Muscle of arm (tissue), 12 donors: ENCODE data around the gene CCDC148. TPM values are rescaled to one million over a fixed set of nuclear protein-coding genes. Genes with fewer than 3 reads are reported as not detected.

Experiments used
- DNase-seq: peaks from one replicate; pipeline ENCODE4 v3.0.0-alpha.2; 2013
- polyA plus RNA-seq, 12 donors: library from polyadenylated mRNA; unstranded; fragments of 120-200 nt; gene quantifications; one replicate each; pipeline ENCODE4 v1.2.1, GENCODE V29; 2013; ENCODE audit not compliant: insufficient read length in 12 of 12

The CCDC148 gene
- polyA plus RNA-seq, 12 donors = 0.23 to 1.1 (median 0.51) TPM; not detected in 2

DNA sequence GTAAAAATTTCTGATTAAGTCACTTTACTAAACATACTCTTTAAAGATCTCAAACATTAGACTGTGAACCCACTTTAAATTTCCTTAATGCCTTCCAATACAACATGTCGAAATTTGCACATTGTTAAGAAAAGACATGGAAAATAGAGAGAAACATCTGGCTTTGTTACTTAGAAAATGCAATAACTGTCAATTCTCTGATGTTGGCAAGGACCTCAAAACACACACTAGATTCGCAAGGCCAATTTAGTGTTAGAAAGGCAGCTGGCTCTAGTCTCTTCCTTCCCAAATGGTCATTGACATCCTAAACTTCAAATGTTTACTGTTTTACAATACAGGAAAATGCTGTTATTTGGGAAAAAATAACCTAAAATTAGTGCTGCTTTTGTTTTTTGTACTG lies 244.3 kb downstream of the CCDC148 start:
- DNase-seq = no peak

DNA sequence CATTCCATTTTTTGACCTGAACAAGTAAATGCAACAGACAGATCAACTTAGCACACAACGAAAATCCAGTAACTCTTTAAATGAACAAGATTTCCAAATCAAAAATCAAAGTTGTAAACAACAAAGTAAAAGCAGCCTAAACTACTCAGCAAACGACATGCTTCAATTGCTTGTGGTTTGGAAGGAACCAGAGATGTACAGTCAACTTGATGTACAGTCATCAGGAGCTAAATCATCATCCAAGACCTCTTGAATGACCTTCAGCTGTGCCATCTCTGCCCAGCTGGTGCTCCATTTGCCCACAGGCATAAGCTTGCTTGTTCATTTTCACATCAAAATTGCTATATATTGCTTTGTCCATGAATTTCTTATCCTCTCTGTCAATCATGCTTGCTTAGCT lies 245.1 kb downstream of the CCDC148 start:
- no peak for DNase-seq

DNA sequence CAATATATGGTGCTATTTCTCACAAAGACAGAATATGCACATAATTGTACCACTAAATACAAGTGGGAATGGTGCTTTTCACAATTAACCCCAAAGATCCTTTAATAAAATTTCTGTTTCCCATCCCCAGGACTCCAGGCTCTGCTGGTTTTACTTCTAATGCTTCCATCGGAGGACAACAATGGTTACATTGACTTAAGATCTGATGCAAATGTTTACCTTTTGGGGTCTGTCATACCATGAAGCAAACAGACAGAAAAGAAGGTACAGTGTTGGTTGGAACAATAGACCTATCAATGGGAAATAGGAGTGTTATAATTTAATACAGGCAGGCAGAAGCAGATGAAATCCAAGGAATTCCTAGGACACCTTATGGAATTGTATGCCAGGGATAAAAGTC lies 249.2 kb downstream of the CCDC148 start:
- DNase-seq = no peak

DNA sequence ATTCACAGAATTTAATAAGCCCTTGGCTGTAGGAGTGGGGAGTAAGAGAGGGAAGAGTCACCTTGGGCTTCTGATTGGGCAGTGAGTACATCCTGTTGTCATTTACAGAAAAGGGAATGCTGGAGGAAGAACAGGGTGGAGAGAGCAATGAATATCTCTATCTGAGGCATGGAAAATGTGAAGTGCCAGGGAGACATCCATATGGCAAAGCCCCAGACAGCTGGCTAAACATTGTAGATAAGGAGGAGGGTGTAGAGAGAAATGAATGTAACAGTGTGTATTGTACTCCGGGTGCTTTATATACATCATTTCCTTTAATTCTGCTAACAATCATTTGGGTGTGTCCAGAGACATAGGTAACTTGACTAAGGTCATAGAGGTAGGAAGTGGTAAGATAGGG lies 251.3 kb downstream of the CCDC148 start:
- DNase-seq = no peak

DNA sequence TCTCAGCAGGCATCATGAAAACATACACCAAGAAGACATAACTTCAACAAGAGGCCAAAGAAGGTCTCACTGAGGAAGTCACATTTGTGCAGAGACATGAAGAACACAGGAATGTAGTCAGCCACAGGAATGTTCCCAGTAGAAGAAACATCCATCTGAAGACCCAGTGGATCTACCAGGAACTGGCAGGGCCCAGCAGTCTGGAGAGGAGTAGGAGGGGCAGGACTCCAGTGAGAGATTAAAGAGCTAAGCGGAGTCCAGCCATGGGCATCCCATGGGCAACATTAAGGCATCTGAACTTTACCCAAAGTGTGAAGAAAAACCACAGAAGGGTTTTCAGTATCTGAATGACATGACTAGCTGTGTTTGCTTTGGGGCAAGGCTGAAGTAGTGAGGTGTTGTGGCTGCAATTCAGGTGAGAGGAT lies 251.8 kb downstream of the CCDC148 start:
- DNase-seq = no peak

DNA sequence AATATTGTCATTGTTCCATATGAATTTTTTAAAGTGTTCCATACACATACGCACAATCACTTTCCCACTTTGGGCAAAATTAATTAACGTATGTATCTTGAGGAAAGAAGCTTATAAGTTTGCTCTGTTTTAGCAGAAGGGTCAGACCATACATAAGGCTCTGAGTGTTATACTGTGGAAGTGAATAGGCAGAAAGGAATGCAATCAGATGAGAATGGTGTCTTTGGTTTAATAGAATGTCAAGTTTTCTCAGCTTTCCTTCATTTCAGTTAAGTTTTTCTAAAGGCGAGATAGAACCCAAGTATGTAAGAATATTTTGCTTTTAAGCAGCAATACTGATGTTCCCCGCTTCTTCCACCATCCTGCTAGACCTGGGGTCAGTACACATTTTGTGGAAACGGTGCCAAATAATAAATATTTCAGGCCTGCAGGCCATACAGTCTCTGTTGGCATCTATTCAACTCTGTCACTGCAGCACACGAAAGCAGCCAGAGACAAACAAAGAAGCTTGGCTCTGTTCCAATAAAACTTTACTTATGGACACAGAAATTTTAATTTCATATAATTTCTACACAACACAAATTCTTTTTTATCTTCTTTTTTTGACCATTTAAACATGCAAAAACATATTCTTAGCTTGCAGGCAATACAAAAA lies 254.3 kb downstream of the CCDC148 start:
- DNase-seq = no peak

DNA sequence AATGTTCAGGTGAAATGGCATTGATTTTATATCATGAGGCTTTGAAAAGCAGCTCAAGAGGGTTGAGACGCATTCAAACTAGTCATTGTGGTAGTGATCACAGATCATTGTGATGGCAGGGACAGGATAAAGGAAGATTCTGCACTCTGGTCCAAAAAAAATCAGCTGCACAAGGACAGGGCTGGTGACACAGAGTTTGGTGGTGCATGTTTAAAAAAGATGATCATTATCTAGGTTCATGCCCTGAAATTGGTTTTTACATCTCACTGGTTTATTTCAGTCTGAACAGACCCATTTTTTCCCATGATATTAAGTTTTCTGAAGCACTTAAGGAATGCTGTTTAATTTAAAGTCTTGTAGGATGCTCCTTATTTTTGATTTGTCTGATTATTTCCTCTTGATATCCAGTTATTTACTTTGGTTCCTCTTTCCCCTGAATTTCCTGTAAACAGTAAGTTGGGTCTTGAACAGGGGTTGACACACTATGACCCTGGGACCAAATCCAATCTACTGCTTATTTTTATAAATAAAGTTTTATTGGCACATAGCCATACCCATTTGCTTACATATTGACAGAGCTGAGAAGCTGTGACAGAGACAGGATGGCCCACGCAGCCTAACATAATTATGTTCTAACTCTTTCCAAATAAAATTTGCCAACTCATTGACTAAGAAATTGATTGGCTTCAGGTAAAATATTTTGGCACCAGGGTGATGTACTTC lies 256.5 kb downstream of the CCDC148 start:
- no peak for DNase-seq

DNA sequence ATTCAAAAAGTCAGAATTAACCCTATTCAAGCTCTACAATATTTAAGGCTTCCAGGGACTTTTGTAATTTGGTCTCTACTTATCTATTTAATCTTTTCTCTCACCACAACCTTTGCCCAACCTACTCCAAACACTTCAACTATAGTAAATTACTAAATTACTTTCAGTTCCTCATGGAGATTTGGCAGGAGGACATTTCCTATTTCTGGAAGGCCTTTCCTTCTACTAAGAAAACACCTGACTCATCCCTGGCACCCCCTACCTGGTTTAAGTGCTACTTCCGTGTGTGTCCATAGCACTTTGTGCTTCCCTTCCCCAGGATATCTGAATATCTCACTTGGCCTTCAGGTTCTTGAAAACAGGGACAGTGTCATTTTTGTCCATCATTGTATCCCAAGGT lies 258.6 kb downstream of the CCDC148 start:
- no peak for DNase-seq

DNA sequence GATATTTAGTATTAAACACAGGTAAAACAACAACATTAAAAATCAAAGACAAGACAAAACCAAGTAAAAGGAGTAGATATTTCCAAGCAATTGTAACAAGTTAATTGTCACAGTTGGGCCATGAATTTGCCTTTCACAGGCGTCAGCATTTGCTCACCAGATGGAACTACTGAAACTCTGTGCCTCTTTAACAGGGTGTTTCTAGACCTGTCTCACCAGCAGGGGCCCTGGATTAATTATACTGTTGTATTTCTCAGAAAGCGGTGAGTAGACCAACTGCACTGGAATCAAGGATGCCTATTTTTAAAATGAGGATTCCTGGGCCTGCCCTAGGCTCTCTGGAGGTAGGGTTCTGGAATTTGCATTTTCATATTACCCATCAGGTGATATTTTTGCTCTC lies 262.3 kb downstream of the CCDC148 start:
- DNase-seq = no peak

DNA sequence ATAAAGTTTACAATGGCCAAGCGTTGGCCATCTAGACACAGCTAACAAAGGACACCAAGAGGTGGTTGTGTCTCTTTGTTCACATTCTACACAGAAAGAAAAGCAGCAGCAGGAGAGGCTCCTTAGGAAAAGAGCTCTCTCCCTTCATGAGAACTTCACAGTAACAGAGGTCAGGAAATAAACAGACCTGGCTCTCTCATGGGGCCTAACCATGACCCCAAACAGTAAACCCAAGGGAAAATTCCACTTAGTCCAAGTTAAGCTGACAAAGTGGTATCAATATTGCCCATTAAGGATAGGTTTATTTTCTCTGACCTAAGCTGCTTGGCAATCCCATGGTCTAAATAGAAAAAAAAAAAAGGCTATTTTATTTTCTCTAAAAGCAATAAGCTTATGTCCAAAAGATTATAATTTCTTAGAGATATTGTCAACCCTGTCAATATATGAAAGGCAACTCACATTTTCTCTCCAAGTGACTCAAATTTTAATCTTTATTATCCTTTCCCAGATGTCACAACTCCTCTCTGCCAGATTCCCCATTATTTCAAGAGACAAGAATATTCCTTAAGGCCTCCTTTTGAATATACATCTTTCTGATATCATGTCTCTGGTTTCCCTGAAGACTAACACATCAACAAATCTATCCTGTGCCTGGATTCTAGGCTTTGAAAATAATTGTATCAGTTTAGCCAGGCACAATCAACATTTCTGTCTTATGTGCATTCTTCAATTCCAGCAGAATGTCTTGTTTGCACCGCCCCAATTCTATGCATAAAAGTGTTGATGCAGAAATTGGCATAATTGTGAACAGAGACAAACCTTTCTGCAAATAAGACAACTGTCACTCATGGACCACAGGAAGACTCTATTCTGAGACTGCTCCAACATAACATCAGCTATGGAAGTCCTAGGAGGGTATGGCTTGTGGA lies 263.8 kb downstream of the CCDC148 start:
- DNase-seq = no peak

DNA sequence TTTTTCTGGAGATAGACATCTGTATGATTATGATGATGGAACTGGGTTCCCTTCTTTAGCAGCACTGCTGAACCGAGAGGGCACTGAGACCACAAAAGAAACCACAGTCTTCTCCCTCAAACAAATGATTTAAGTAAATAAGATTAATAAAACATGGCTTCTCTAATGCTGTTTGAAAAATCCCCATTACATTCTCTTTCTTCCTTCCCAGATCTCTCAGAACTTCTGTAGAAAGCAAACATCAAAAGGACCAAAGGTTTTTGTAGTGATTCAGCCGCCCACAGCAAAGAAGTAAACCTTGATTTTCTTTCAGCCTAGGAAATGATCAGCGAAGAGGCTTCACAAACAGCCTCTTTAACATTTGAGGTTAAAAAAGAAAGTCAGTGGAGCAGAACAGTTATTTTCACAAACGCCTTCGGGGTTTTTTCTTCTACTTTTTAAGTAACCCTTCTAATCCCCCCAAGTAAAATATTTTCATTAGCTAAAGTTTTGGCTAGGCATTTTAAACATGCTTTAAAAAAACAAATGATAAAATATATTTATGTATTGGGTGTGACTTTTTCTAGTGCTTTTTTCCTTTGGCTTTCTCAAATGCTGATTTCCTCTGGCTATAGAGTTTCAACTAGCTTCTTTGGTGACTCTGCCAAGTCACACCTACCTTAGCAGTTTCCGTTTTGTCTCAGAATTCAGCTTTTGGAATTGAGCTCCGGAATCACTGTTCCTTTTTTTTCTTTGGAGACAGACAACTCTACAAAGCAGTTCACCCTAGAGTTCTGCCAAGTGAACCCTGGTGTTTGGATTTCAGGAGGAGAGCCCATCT lies 265.3 kb downstream of the CCDC148 start:
- DNase-seq = peak; percentile 41

DNA sequence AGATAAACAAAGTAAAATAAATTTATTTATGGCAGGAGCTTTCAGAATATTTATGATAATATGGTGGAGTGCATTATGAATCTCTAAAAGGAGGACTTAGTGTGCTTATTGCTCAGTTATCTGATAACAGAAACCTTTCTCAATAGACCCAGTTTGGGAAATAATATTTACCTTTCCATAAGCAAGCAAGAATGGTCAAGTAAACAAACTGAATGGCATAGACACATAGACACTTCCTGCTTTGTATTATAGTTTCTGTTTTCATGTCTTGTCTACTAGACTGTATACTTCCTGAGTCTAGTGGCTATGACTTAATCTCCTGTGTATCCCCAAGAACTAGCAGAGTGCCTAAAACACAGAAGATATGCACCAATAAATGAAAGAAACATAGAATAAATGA lies 267.0 kb downstream of the CCDC148 start:
- no peak for DNase-seq

DNA sequence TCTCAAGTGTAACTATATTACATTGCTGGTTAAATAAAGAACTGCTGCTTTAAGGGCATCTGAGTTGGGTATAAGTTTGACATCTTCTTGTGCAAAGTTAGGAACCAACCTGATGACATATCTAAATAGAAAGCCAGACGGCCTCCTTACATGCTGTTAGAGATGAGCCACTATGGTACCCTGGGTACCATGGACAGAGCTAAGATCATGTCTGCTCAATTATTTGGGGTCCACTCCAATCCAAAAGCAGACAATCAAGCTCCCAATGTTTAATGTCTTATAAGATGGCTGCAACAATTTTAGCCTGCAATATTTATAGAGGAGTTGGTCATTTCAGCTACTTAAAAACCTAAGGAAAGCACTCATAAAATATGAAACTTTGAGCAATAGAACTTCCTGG lies 268.6 kb downstream of the CCDC148 start:
- no peak for DNase-seq

DNA sequence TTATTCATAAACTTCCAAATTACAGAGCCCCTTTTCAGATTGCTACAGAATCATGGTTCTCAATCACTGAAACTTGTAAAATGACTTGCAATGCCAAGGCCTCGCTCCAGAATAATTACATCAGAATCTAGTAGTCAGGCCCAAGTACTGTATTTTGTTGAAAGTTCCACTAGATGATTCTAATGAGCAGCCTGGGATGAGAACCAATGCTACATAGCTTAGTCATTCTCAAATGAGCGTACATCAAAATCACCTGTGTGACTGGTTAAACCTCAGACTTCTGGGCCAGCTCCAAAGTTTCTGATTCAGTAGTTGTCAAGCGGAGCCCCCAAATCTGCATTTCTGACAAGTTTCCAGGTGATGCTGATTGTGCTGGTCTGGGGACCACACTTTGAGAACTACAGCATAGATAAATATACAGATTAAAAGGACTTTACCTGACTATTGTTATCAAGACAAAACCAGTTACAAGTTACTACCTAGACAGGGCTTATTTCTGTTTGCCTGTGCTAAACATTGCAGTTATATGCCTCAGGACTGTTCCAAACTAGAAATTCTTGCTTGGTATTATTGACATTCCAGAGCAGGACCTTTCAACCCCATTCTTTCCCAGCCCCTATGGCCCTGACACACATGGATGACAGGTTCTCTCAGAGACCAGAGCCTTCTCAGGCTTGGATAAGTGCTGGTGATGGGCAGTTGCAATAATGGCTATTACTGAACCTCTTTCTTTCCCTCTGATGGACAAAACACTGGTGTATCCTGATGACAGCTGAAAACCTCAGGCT lies 271.8 kb downstream of the CCDC148 start:
- no peak for DNase-seq

DNA sequence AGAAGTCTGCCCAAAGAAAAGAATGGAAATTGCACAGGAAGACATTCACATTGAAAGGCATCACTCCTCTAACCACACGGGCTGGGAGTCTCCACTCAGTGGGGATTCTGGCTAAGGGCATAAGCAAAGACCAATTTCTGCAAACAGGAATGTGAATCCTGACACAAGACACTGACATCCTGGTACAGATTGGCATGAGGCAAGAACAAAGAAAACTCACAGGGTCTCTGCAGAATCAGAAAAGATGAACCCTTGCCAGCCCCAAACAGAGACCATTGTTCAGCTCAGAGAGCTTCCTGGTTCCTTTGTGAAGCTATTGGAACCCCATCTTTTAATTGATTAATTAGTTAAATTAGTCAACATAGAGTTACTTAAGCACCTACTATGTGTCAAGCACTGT lies 272.6 kb downstream of the CCDC148 start:
- no peak for DNase-seq

DNA sequence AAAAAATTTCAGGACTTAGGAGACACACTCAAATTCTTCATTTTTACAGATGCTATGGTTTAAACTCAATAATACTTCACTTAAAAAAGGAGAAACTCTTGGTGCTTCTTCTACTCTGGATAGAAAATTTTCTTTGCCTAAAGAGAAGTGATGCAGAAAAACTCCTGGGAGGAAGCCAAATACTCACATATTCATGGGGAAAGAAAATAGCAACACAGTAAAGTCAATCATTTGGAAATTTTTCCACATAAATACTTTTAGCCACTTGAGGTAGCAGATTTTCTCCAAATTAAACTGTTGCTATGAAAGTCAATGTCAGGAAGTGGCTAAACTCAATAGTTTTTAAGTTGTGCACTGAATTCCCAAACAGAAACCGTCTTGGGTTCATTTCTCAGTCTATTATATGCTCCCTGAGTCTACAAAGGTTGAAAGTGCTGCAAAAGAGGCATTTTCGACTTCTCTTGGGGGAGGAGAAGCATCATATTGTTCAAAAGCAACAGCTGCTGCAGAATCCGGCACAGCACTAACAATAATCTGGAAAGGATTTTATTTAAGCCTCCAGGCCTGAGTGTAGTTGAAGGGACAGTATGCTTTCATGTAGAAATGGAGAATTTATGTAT lies 273.8 kb downstream of the CCDC148 start:
- DNase-seq = peak; percentile 27

DNA sequence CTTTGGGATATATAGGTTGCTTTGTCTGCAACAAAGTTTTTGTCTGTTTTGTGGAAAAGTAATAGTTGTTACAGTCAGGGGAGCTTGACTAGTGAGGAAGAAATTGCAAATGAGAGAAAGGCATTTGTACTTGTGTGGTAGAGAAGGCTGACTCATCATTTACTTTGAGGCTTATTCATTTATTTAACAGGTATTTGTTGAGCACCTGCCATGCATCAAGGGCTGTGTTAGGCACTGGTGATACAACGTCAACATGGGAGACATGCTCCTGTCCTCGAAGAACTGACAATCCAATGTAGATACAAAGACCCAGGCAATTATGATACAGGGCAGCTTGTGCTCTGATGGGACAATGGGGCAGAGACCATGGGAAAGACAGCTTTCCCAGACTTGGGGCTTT lies 275.4 kb downstream of the CCDC148 start:
- no peak for DNase-seq

DNA sequence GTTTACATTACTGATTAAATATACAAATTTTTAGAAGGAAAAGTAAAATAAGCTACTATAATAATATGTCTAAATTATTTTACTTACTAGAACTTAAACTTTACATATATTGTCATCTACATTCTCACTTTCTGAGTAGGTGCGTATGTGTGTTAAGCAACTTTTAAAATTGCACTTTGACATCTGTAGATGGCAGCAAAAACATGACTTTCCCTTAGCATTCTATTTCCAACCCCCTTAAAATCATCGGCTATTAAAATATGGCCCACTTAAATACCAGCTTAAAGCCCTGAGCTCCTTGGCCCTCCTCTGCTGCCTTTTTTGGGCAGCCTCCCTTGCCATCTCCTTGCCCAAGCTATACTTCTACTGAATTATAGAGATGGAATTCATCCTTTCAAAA lies 276.9 kb downstream of the CCDC148 start:
- no peak for DNase-seq

DNA sequence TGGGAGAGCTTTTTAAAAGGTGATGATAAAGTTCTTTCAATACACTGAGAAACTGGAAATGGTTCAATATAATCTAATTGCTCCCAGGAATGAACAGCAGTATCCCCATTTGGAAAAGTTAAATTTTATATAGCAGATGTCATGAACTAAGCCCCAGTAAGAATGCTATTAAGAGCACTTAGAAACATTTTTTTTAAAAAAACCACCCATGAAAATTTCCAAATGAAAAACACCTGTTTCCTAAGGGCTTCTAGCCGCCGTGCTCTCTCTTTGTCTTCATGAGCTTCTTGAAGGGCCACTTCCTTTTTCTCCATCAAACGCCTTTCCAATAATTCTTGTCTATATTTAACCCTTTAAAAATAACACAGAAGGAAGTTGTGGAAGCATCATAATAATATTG lies 277.9 kb downstream of the CCDC148 start:
- no peak for DNase-seq

DNA sequence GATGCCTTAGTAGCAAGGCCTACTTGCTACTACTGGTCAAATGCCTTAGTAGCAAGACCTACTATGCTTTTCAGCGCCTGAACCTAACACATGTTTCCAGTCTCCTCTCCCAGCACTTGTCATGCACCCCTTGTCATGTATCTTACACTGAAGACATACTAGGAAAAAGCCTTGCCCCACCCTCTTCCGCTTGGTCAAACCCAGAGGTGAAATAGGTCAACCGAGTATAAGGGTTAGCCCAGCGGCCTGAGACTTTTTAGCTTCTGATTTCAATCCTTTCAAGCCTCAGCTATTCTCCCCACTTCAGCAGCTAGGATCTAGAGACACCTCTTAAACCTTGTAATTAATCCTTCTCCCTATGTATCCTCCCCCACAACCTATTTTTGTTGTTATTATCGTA lies 281.6 kb downstream of the CCDC148 start:
- no peak for DNase-seq
